H9 (cell line): ENCODE measurements around the gene DTNBP1. TPM values are rescaled to one million over a fixed set of nuclear protein-coding genes. Genes with fewer than 3 reads are reported as not detected.

Experiments
- DNase-seq: peaks from one replicate; pipeline ENCODE4 v3.0.0-alpha.2; 2017
- H2AFZ ChIP-seq: one replicate; pipeline ENCODE4 v1.6.1; 2013; ENCODE audit warnings: mild to moderate bottlenecking, low read length, control low read depth, moderate library complexity
- H2AK5ac ChIP-seq: 2 replicates; pipeline ENCODE4 v1.6.1; 2013; ENCODE audit warnings: low read length, control low read depth, mixed read lengths; ENCODE audit not compliant: insufficient read length
- H2BK120ac ChIP-seq: one replicate; pipeline ENCODE4 v1.6.1; 2013; ENCODE audit warnings: low read depth, mild to moderate bottlenecking, low read length, control low read depth, inconsistent platforms; ENCODE audit not compliant: poor library complexity, severe bottlenecking
- H2BK12ac ChIP-seq: 2 replicates; pipeline ENCODE4 v1.6.1; 2013; ENCODE audit warnings: low read length, control low read depth, mixed read lengths, low read depth; ENCODE audit not compliant: insufficient read length
- H2BK15ac ChIP-seq: 2 replicates; pipeline ENCODE4 v1.6.1; 2013; ENCODE audit warnings: low read depth, low read length, control low read depth
- H2BK20ac ChIP-seq: one replicate; pipeline ENCODE4 v1.6.1; 2013; ENCODE audit warnings: low read depth, mild to moderate bottlenecking, low read length, control low read depth, inconsistent platforms; ENCODE audit not compliant: poor library complexity, severe bottlenecking
- H2BK5ac ChIP-seq: 2 replicates; pipeline ENCODE4 v1.6.1; 2013; ENCODE audit warnings: low read length, control low read depth, mixed read lengths; ENCODE audit not compliant: insufficient read length
- H3K14ac ChIP-seq: 2 replicates; pipeline ENCODE4 v1.6.1; 2013; ENCODE audit warnings: low read length, control low read depth; ENCODE audit not compliant: insufficient read depth
- H3K18ac ChIP-seq: 2 replicates; pipeline ENCODE4 v1.6.1; 2013; ENCODE audit warnings: low read depth, mild to moderate bottlenecking, mixed read lengths, low read length, control low read depth; ENCODE audit not compliant: insufficient read length
- H3K23ac ChIP-seq: 2 replicates; pipeline ENCODE4 v1.6.1; 2013; ENCODE audit warnings: low read length, control low read depth, mixed read lengths, low read depth; ENCODE audit not compliant: insufficient read length
- H3K23me2 ChIP-seq: 2 replicates; pipeline ENCODE4 v1.6.1; 2013; ENCODE audit warnings: low read depth, mild to moderate bottlenecking, mixed read lengths, low read length, control low read depth; ENCODE audit not compliant: insufficient read length, poor library complexity, severe bottlenecking
- H3K27ac ChIP-seq: 2 replicates; pipeline ENCODE4 v1.5.1; 2013; ENCODE audit warnings: low read length, control low read depth, mixed read lengths, low read depth; ENCODE audit not compliant: insufficient read length
- H3K27me3 ChIP-seq: 2 replicates; pipeline ENCODE4 v1.6.1; 2013; ENCODE audit warnings: low read length, control low read depth, inconsistent platforms; ENCODE audit not compliant: insufficient read depth
- H3K4ac ChIP-seq: 2 replicates; pipeline ENCODE4 v1.6.1; 2013; ENCODE audit warnings: low read depth, mild to moderate bottlenecking, control low read depth, inconsistent platforms, low read length, moderate library complexity
- H3K4me1 ChIP-seq: 2 replicates; pipeline ENCODE4 v1.6.1; 2013; ENCODE audit warnings: low read length, control low read depth, inconsistent platforms; ENCODE audit not compliant: insufficient read depth
- H3K4me2 ChIP-seq: 2 replicates; pipeline ENCODE4 v1.6.1; 2013; ENCODE audit warnings: low read length, control low read depth, mixed read lengths; ENCODE audit not compliant: insufficient read length, insufficient read depth
- H3K56ac ChIP-seq: 2 replicates; pipeline ENCODE4 v1.6.1; 2013; ENCODE audit warnings: low read depth, mild to moderate bottlenecking, mixed read lengths, low read length, control low read depth; ENCODE audit not compliant: insufficient read length
- H3K79me1 ChIP-seq: 2 replicates; pipeline ENCODE4 v1.6.1; 2013; ENCODE audit warnings: low read depth, mild to moderate bottlenecking, moderate library complexity, low read length, control low read depth, inconsistent platforms; ENCODE audit not compliant: insufficient read depth, poor library complexity, severe bottlenecking
- H3K79me2 ChIP-seq: 2 replicates; pipeline ENCODE4 v1.6.1; 2013; ENCODE audit warnings: low read length, control low read depth, inconsistent platforms; ENCODE audit not compliant: insufficient read depth
- H3K9ac ChIP-seq: 2 replicates; pipeline ENCODE4 v1.6.1; 2013; ENCODE audit warnings: low read length, control low read depth, mixed read lengths; ENCODE audit not compliant: insufficient read length; ENCODE audit errors: extremely low read depth
- H3K9me3 ChIP-seq: one replicate; pipeline ENCODE4 v1.6.1; 2013; ENCODE audit warnings: low read depth, low read length, inconsistent platforms; ENCODE audit not compliant: control insufficient read depth
- H3T11ph ChIP-seq: one replicate; pipeline ENCODE4 v1.6.1; 2013; ENCODE audit warnings: mild to moderate bottlenecking, low read length, control low read depth, inconsistent platforms
- H4K20me1 ChIP-seq: one replicate; pipeline ENCODE4 v1.6.1; 2013; ENCODE audit not compliant: control insufficient read depth, insufficient read length, insufficient read depth
- H4K5ac ChIP-seq: 2 replicates; pipeline ENCODE4 v1.6.1; 2013; ENCODE audit warnings: low read depth, mild to moderate bottlenecking, mixed read lengths, low read length, control low read depth; ENCODE audit not compliant: insufficient read length
- H4K8ac ChIP-seq: replicated peaks from 2 replicates; pipeline ENCODE4 v1.6.1; 2013; ENCODE audit warnings: low read length, control low read depth, mixed read lengths, low read depth; ENCODE audit not compliant: insufficient read length
- H4K91ac ChIP-seq: 2 replicates; pipeline ENCODE4 v1.6.1; 2013; ENCODE audit warnings: low read depth, mild to moderate bottlenecking, moderate library complexity, mixed read lengths, low read length, control low read depth; ENCODE audit not compliant: insufficient read length
- H3K27ac Mint-ChIP-seq, 3 experiments: 2 replicates in 2 of 3; 3 replicates in 1 of 3; pipeline ENCODE4 v1.8.0; 2020 to 2021; ENCODE audit warnings: mixed read lengths in 3 of 3, mild to moderate bottlenecking in 1 of 3, moderate library complexity in 1 of 3
- H3K27me3 Mint-ChIP-seq: 2 replicates; pipeline ENCODE4 v1.8.0; 2021; ENCODE audit warnings: low read depth, mild to moderate bottlenecking, moderate library complexity, mixed read lengths
- H3K36me3 Mint-ChIP-seq, 3 experiments: 2 replicates in 2 of 3; 3 replicates in 1 of 3; pipeline ENCODE4 v1.8.0; 2020 to 2021; ENCODE audit warnings: low read depth in 3 of 3, mixed read lengths in 3 of 3; ENCODE audit not compliant: insufficient read depth in 1 of 3
- H3K4me1 Mint-ChIP-seq, 2 experiments: 2 replicates each; pipeline ENCODE4 v1.8.0; 2020; ENCODE audit warnings: mixed read lengths in 2 of 2
- H3K4me3 Mint-ChIP-seq, 2 experiments: 2 replicates in 1 of 2; 3 replicates in 1 of 2; pipeline ENCODE4 v1.8.0; 2020 to 2021; ENCODE audit warnings: mild to moderate bottlenecking in 2 of 2, mixed read lengths in 2 of 2, moderate library complexity in 1 of 2
- H3K9me3 Mint-ChIP-seq, 2 experiments: 2 replicates in 1 of 2; 3 replicates in 1 of 2; pipeline ENCODE4 v1.8.0; 2020; ENCODE audit warnings: mild to moderate bottlenecking in 2 of 2, mixed read lengths in 2 of 2, moderate library complexity in 1 of 2
- CTCF ChIP-seq: fragments of 200-600 bp; sonication (generic); conservative IDR thresholded peaks from 3 replicates; pipeline ENCODE4 v1.8.0; 2021; ENCODE audit warnings: antibody characterized with exemption, mild to moderate bottlenecking
- WGBS: extraction: QIAGEN DNeasy Blood & Tissue Kit; methylation state at CpG from one replicate; pipeline ENCODE4 v1.1.7; 2013; ENCODE audit warnings: missing lambda C conversion rate, low lambda C conversion rate, mixed read lengths; ENCODE audit not compliant: insufficient read length; ENCODE audit errors: extremely low coverage; 5-methylcytosine and 5-hydroxymethylcytosine counted together
- total RNA-seq: library from RNA; stranded (reverse); gene quantifications from 2 replicates; pipeline ENCODE4 v1.2.1, GENCODE V29; 2021

Gene DTNBP1
- total RNA-seq, 1 experiment from 2014 or later, result 12.9 TPM

GRCh38 chr6:15506066-15506465 is 156.8 kb downstream of the DTNBP1 start:
- H4K91ac ChIP-seq, result no peak overlapping the region
- H2BK15ac ChIP-seq, result no peak overlapping the region
- H3K79me1 ChIP-seq, result peaks cover 6% of the 10 kb centered on the region
- no peak overlapping the region for H2BK5ac ChIP-seq
- H2BK120ac ChIP-seq, result no peak overlapping the region
- H2BK12ac ChIP-seq, result no peak overlapping the region
- no peak overlapping the region for H3K56ac ChIP-seq
- H3K27ac Mint-ChIP-seq, result peak overlapping the region in 2 of 3 experiments; percentile 53 to 66; a peak in 2 of 7 replicates
- no peak overlapping the region for H3K4ac ChIP-seq
- H2AK5ac ChIP-seq, result no peak overlapping the region
- no peaks in the 10 kb centered on the region for H3K9me3 ChIP-seq
- no peaks in the 10 kb centered on the region; the same call in 1 of the 2 replicates for H3K4me1 ChIP-seq
- peaks cover 33 to 35% of the 10 kb centered on the region in 2 experiments for H3K4me1 Mint-ChIP-seq
- no peaks in the 10 kb centered on the region for H3K27me3 ChIP-seq
- H3K18ac ChIP-seq, result no peak overlapping the region
- no peak overlapping the region for H2BK20ac ChIP-seq
- no peak overlapping the region for H4K5ac ChIP-seq
- no peak overlapping the region for H2AFZ ChIP-seq
- H3K36me3 Mint-ChIP-seq, result peaks cover 77 to 98% (median 97%) of the 10 kb centered on the region in 3 experiments
- no peak overlapping the region for H3K4me3 Mint-ChIP-seq
- H4K20me1 ChIP-seq, result peaks cover 3% of the 10 kb centered on the region
- no peak for DNase-seq
- H3K79me2 ChIP-seq, result peaks cover 15% of the 10 kb centered on the region; the same call in 1 of the 2 replicates
- no peaks in the 10 kb centered on the region for H3K9me3 Mint-ChIP-seq
- no peak overlapping the region for H3K23ac ChIP-seq
- no CpG with 5 or more reads among the region's 7 CpGs for WGBS
- no peak overlapping the region for H3K27ac ChIP-seq
- H3K4me2 ChIP-seq, result no peak overlapping the region
- no peak overlapping the region for H4K8ac ChIP-seq
- no peak overlapping the region for H3K14ac ChIP-seq
- no peak for TF ChIP-seq CTCF
- peaks cover 1% of the 10 kb centered on the region; the same call in 1 of the 2 replicates for H3K27me3 Mint-ChIP-seq
- no peak overlapping the region for H3T11ph ChIP-seq
- H3K9ac ChIP-seq, result no peak overlapping the region
- no peaks in the 10 kb centered on the region for H3K23me2 ChIP-seq
